SH-SY5Y (cell line): ENCODE data around the gene NFIA.

Source experiments
- GATA2 ChIP-seq: IDR thresholded peaks from 2 replicates; pipeline ENCODE4 v1.6.1; 2011; ENCODE audit warnings: mild to moderate bottlenecking, low read depth, low read length
- GATA3 ChIP-seq: IDR thresholded peaks from 2 replicates; pipeline ENCODE4 v1.6.1; 2011; ENCODE audit warnings: low read depth, mild to moderate bottlenecking, low read length, moderate library complexity

DNA sequence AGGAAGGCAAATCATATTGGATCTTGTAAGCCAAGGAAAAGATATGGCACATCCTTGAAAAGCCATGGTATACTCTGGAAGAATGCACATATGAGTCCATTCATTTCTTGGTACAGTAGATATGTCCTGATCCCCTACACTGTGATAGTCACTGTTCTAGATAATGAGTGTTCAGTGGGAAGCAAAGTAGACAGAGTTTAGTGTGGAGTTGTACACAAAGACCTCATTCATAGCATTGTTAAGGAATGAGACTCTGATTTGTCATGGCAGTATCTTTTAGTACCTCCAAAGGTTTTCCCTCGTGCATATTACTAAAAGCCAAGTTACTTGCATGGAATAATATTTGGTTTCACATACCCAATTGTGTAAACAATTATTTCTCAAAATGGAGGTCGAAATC lies 204.7 kb downstream of the NFIA start:
- TF ChIP-seq GATA3 (no peak), GATA2 (no peak)
